H9 (cell line): Measurements from ENCODE around the gene HPS4. TPM values are rescaled to one million over a fixed set of nuclear protein-coding genes. Genes with fewer than 3 reads are reported as not detected.

Source experiments
- DNase-seq: peaks from one replicate; pipeline ENCODE4 v3.0.0-alpha.2; 2017
- H2AFZ ChIP-seq: one replicate; pipeline ENCODE4 v1.6.1; 2013; ENCODE audit warnings: mild to moderate bottlenecking, low read length, control low read depth, moderate library complexity
- H2AK5ac ChIP-seq: 2 replicates; pipeline ENCODE4 v1.6.1; 2013; ENCODE audit warnings: low read length, control low read depth, mixed read lengths; ENCODE audit not compliant: insufficient read length
- H2BK120ac ChIP-seq: one replicate; pipeline ENCODE4 v1.6.1; 2013; ENCODE audit warnings: low read depth, mild to moderate bottlenecking, low read length, control low read depth, inconsistent platforms; ENCODE audit not compliant: poor library complexity, severe bottlenecking
- H2BK12ac ChIP-seq: 2 replicates; pipeline ENCODE4 v1.6.1; 2013; ENCODE audit warnings: low read length, control low read depth, mixed read lengths, low read depth; ENCODE audit not compliant: insufficient read length
- H2BK15ac ChIP-seq: 2 replicates; pipeline ENCODE4 v1.6.1; 2013; ENCODE audit warnings: low read depth, low read length, control low read depth
- H2BK20ac ChIP-seq: one replicate; pipeline ENCODE4 v1.6.1; 2013; ENCODE audit warnings: low read depth, mild to moderate bottlenecking, low read length, control low read depth, inconsistent platforms; ENCODE audit not compliant: poor library complexity, severe bottlenecking
- H2BK5ac ChIP-seq: 2 replicates; pipeline ENCODE4 v1.6.1; 2013; ENCODE audit warnings: low read length, control low read depth, mixed read lengths; ENCODE audit not compliant: insufficient read length
- H3K14ac ChIP-seq: 2 replicates; pipeline ENCODE4 v1.6.1; 2013; ENCODE audit warnings: low read length, control low read depth; ENCODE audit not compliant: insufficient read depth
- H3K18ac ChIP-seq: 2 replicates; pipeline ENCODE4 v1.6.1; 2013; ENCODE audit warnings: low read depth, mild to moderate bottlenecking, mixed read lengths, low read length, control low read depth; ENCODE audit not compliant: insufficient read length
- H3K23ac ChIP-seq: 2 replicates; pipeline ENCODE4 v1.6.1; 2013; ENCODE audit warnings: low read length, control low read depth, mixed read lengths, low read depth; ENCODE audit not compliant: insufficient read length
- H3K23me2 ChIP-seq: 2 replicates; pipeline ENCODE4 v1.6.1; 2013; ENCODE audit warnings: low read depth, mild to moderate bottlenecking, mixed read lengths, low read length, control low read depth; ENCODE audit not compliant: insufficient read length, poor library complexity, severe bottlenecking
- H3K27ac ChIP-seq: 2 replicates; pipeline ENCODE4 v1.5.1; 2013; ENCODE audit warnings: low read length, control low read depth, mixed read lengths, low read depth; ENCODE audit not compliant: insufficient read length
- H3K27me3 ChIP-seq: 2 replicates; pipeline ENCODE4 v1.6.1; 2013; ENCODE audit warnings: low read length, control low read depth, inconsistent platforms; ENCODE audit not compliant: insufficient read depth
- H3K4ac ChIP-seq: 2 replicates; pipeline ENCODE4 v1.6.1; 2013; ENCODE audit warnings: low read depth, mild to moderate bottlenecking, control low read depth, inconsistent platforms, low read length, moderate library complexity
- H3K4me1 ChIP-seq: 2 replicates; pipeline ENCODE4 v1.6.1; 2013; ENCODE audit warnings: low read length, control low read depth, inconsistent platforms; ENCODE audit not compliant: insufficient read depth
- H3K4me2 ChIP-seq: 2 replicates; pipeline ENCODE4 v1.6.1; 2013; ENCODE audit warnings: low read length, control low read depth, mixed read lengths; ENCODE audit not compliant: insufficient read length, insufficient read depth
- H3K56ac ChIP-seq: 2 replicates; pipeline ENCODE4 v1.6.1; 2013; ENCODE audit warnings: low read depth, mild to moderate bottlenecking, mixed read lengths, low read length, control low read depth; ENCODE audit not compliant: insufficient read length
- H3K79me1 ChIP-seq: 2 replicates; pipeline ENCODE4 v1.6.1; 2013; ENCODE audit warnings: low read depth, mild to moderate bottlenecking, moderate library complexity, low read length, control low read depth, inconsistent platforms; ENCODE audit not compliant: insufficient read depth, poor library complexity, severe bottlenecking
- H3K79me2 ChIP-seq: 2 replicates; pipeline ENCODE4 v1.6.1; 2013; ENCODE audit warnings: low read length, control low read depth, inconsistent platforms; ENCODE audit not compliant: insufficient read depth
- H3K9ac ChIP-seq: 2 replicates; pipeline ENCODE4 v1.6.1; 2013; ENCODE audit warnings: low read length, control low read depth, mixed read lengths; ENCODE audit not compliant: insufficient read length; ENCODE audit errors: extremely low read depth
- H3K9me3 ChIP-seq: one replicate; pipeline ENCODE4 v1.6.1; 2013; ENCODE audit warnings: low read depth, low read length, inconsistent platforms; ENCODE audit not compliant: control insufficient read depth
- H3T11ph ChIP-seq: one replicate; pipeline ENCODE4 v1.6.1; 2013; ENCODE audit warnings: mild to moderate bottlenecking, low read length, control low read depth, inconsistent platforms
- H4K20me1 ChIP-seq: one replicate; pipeline ENCODE4 v1.6.1; 2013; ENCODE audit not compliant: control insufficient read depth, insufficient read length, insufficient read depth
- H4K5ac ChIP-seq: 2 replicates; pipeline ENCODE4 v1.6.1; 2013; ENCODE audit warnings: low read depth, mild to moderate bottlenecking, mixed read lengths, low read length, control low read depth; ENCODE audit not compliant: insufficient read length
- H4K8ac ChIP-seq: replicated peaks from 2 replicates; pipeline ENCODE4 v1.6.1; 2013; ENCODE audit warnings: low read length, control low read depth, mixed read lengths, low read depth; ENCODE audit not compliant: insufficient read length
- H4K91ac ChIP-seq: 2 replicates; pipeline ENCODE4 v1.6.1; 2013; ENCODE audit warnings: low read depth, mild to moderate bottlenecking, moderate library complexity, mixed read lengths, low read length, control low read depth; ENCODE audit not compliant: insufficient read length
- H3K27ac Mint-ChIP-seq, 3 experiments: 2 replicates in 2 of 3; 3 replicates in 1 of 3; pipeline ENCODE4 v1.8.0; 2020 to 2021; ENCODE audit warnings: mixed read lengths in 3 of 3, mild to moderate bottlenecking in 1 of 3, moderate library complexity in 1 of 3
- H3K27me3 Mint-ChIP-seq: 2 replicates; pipeline ENCODE4 v1.8.0; 2021; ENCODE audit warnings: low read depth, mild to moderate bottlenecking, moderate library complexity, mixed read lengths
- H3K36me3 Mint-ChIP-seq, 3 experiments: 2 replicates in 2 of 3; 3 replicates in 1 of 3; pipeline ENCODE4 v1.8.0; 2020 to 2021; ENCODE audit warnings: low read depth in 3 of 3, mixed read lengths in 3 of 3; ENCODE audit not compliant: insufficient read depth in 1 of 3
- H3K4me1 Mint-ChIP-seq, 2 experiments: 2 replicates each; pipeline ENCODE4 v1.8.0; 2020; ENCODE audit warnings: mixed read lengths in 2 of 2
- H3K4me3 Mint-ChIP-seq, 2 experiments: 2 replicates in 1 of 2; 3 replicates in 1 of 2; pipeline ENCODE4 v1.8.0; 2020 to 2021; ENCODE audit warnings: mild to moderate bottlenecking in 2 of 2, mixed read lengths in 2 of 2, moderate library complexity in 1 of 2
- H3K9me3 Mint-ChIP-seq, 2 experiments: 2 replicates in 1 of 2; 3 replicates in 1 of 2; pipeline ENCODE4 v1.8.0; 2020; ENCODE audit warnings: mild to moderate bottlenecking in 2 of 2, mixed read lengths in 2 of 2, moderate library complexity in 1 of 2
- WGBS: extraction: QIAGEN DNeasy Blood & Tissue Kit; methylation state at CpG from one replicate; pipeline ENCODE4 v1.1.7; 2013; ENCODE audit warnings: missing lambda C conversion rate, low lambda C conversion rate, mixed read lengths; ENCODE audit not compliant: insufficient read length; ENCODE audit errors: extremely low coverage; 5-methylcytosine and 5-hydroxymethylcytosine counted together
- total RNA-seq: library from RNA; stranded (reverse); gene quantifications from 2 replicates; pipeline ENCODE4 v1.2.1, GENCODE V29; 2021
- TF ChIP-seq, protein P1 (sequence below): fragments of 200-600 bp; sonication (generic); conservative IDR thresholded peaks from 3 replicates; pipeline ENCODE4 v1.8.0; 2021; ENCODE audit warnings: antibody characterized with exemption, mild to moderate bottlenecking

Gene HPS4
- total RNA-seq, 1 experiment from 2014 or later: 26.2 TPM

GRCh38 chr22:26447584-26448329 is 35.8 kb downstream of the HPS4 start:
- no peak overlapping the region for H2AK5ac ChIP-seq
- no peaks in the 10 kb centered on the region for H4K20me1 ChIP-seq
- H3K4me2 ChIP-seq: no peak overlapping the region
- H3K79me1 ChIP-seq: no peaks in the 10 kb centered on the region
- H4K5ac ChIP-seq: no peak overlapping the region
- no peak overlapping the region for H2BK5ac ChIP-seq
- H4K91ac ChIP-seq: no peak overlapping the region
- DNase-seq: no peak
- H3K4me1 Mint-ChIP-seq: peaks cover 2 to 7% of the 10 kb centered on the region in 2 experiments; a peak in 3 of 4 replicates
- no peak overlapping the region for H3K23ac ChIP-seq
- no peak overlapping the region for H3K18ac ChIP-seq
- H2BK20ac ChIP-seq: no peak overlapping the region
- WGBS: no CpG with 5 or more reads among the region's 15 CpGs
- TF ChIP-seq, protein P1, sequence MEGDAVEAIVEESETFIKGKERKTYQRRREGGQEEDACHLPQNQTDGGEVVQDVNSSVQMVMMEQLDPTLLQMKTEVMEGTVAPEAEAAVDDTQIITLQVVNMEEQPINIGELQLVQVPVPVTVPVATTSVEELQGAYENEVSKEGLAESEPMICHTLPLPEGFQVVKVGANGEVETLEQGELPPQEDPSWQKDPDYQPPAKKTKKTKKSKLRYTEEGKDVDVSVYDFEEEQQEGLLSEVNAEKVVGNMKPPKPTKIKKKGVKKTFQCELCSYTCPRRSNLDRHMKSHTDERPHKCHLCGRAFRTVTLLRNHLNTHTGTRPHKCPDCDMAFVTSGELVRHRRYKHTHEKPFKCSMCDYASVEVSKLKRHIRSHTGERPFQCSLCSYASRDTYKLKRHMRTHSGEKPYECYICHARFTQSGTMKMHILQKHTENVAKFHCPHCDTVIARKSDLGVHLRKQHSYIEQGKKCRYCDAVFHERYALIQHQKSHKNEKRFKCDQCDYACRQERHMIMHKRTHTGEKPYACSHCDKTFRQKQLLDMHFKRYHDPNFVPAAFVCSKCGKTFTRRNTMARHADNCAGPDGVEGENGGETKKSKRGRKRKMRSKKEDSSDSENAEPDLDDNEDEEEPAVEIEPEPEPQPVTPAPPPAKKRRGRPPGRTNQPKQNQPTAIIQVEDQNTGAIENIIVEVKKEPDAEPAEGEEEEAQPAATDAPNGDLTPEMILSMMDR: no peak
- H3K4me1 ChIP-seq: no peaks in the 10 kb centered on the region
- no peak overlapping the region for H3K27ac ChIP-seq
- no peaks in the 10 kb centered on the region for H3K9me3 Mint-ChIP-seq
- H3K4ac ChIP-seq: no peak overlapping the region
- no peak overlapping the region for H4K8ac ChIP-seq
- H2AFZ ChIP-seq: no peak overlapping the region
- no peak overlapping the region for H2BK12ac ChIP-seq
- no peaks in the 10 kb centered on the region for H3K9me3 ChIP-seq
- H3T11ph ChIP-seq: no peak overlapping the region
- H3K79me2 ChIP-seq: no peaks in the 10 kb centered on the region
- no peak overlapping the region for H3K9ac ChIP-seq
- peak overlapping the region in 2 of 3 experiments; percentile 28 to 45; a peak in 3 of 7 replicates for H3K27ac Mint-ChIP-seq
- no peaks in the 10 kb centered on the region for H3K27me3 ChIP-seq
- no peak overlapping the region for H3K14ac ChIP-seq
- no peaks in the 10 kb centered on the region for H3K27me3 Mint-ChIP-seq
- H3K36me3 Mint-ChIP-seq: peaks cover 8 to 26% (median 26%) of the 10 kb centered on the region in 3 experiments; a peak in 6 of 7 replicates
- H3K56ac ChIP-seq: no peak overlapping the region
- no peak overlapping the region for H3K4me3 Mint-ChIP-seq
- H3K23me2 ChIP-seq: no peaks in the 10 kb centered on the region
- no peak overlapping the region for H2BK15ac ChIP-seq
- H2BK120ac ChIP-seq: no peak overlapping the region
